SH-SY5Y (cell line): ENCODE measurements around the gene NUDT8.

ENCODE experiments used
- GATA2 ChIP-seq: IDR thresholded peaks from 2 replicates; pipeline ENCODE4 v1.6.1; 2011; ENCODE audit warnings: mild to moderate bottlenecking, low read depth, low read length
- GATA3 ChIP-seq: IDR thresholded peaks from 2 replicates; pipeline ENCODE4 v1.6.1; 2011; ENCODE audit warnings: low read depth, mild to moderate bottlenecking, low read length, moderate library complexity

GRCh38 chr11:67586568-67587250, 43.0 kb downstream of the NUDT8 start:
- TF ChIP-seq GATA3 (no peak), GATA2 (no peak)
